Smooth muscle cell (in vitro differentiated cells): Measurements from ENCODE around the gene PLCXD3. TPM values are rescaled to one million over a fixed set of nuclear protein-coding genes. Genes with fewer than 3 reads are reported as not detected.

Source experiments
- DNase-seq: peaks from one replicate; lab custom pipeline; 2025; ENCODE audit not compliant: unreplicated experiment; lab: John Stamatoyannopoulos, UW
- H2AFZ ChIP-seq: fragments of 200-600 bp; sonication (generic); 2 replicates; pipeline ENCODE4 v1.6.0; 2016; ENCODE audit warnings: antibody characterized with exemption, low read depth, mild to moderate bottlenecking
- H3F3A ChIP-seq: fragments of 200-600 bp; sonication (generic); 2 replicates; pipeline ENCODE4 v1.6.0; 2017; ENCODE audit warnings: antibody characterized with exemption, low read depth
- H3K27ac ChIP-seq: fragments of 200-600 bp; sonication (generic); 2 replicates; pipeline ENCODE4 v1.5.1; 2016; ENCODE audit warnings: low read depth, mild to moderate bottlenecking
- H3K27me3 ChIP-seq: fragments of 200-600 bp; sonication (generic); 2 replicates; pipeline ENCODE4 v1.6.1; 2016; ENCODE audit warnings: low read depth, mild to moderate bottlenecking
- H3K36me3 ChIP-seq: fragments of 200-600 bp; sonication (generic); 2 replicates; pipeline ENCODE4 v1.5.1; 2016; ENCODE audit warnings: low read depth
- H3K4me1 ChIP-seq: fragments of 200-600 bp; sonication (generic); 2 replicates; pipeline ENCODE4 v1.5.1; 2016; ENCODE audit warnings: low read depth
- H3K4me2 ChIP-seq: fragments of 200-600 bp; sonication (generic); 2 replicates; pipeline ENCODE4 v1.6.0; 2016; ENCODE audit warnings: mild to moderate bottlenecking
- H3K4me3 ChIP-seq: fragments of 200-600 bp; sonication (generic); 2 replicates; pipeline ENCODE4 v1.5.1; 2016; ENCODE audit warnings: mild to moderate bottlenecking
- H3K79me2 ChIP-seq: fragments of 200-600 bp; sonication (generic); 2 replicates; pipeline ENCODE4 v1.6.0; 2016; ENCODE audit warnings: low read depth, mild to moderate bottlenecking
- H3K9ac ChIP-seq: fragments of 200-600 bp; sonication (generic); 2 replicates; pipeline ENCODE4 v1.6.0; 2016; ENCODE audit warnings: low read depth
- H3K9me3 ChIP-seq: fragments of 200-600 bp; sonication (generic); replicated peaks from 2 replicates; pipeline ENCODE4 v1.5.1; 2016; ENCODE audit warnings: low read depth
- H4K20me1 ChIP-seq: fragments of 200-600 bp; sonication (generic); 2 replicates; pipeline ENCODE4 v1.6.0; 2016; ENCODE audit warnings: low read depth
- WGBS: methylation state at CpG from one replicate; pipeline ENCODE4 v1.1.7; 2016; ENCODE audit warnings: low lambda C conversion rate; 5-methylcytosine and 5-hydroxymethylcytosine counted together
- polyA plus RNA-seq: library from polyadenylated mRNA; unstranded; fragments of >200 nt; fragmentation: Nextera tagmentation; extraction: Ambion mirVana; gene quantifications from 2 replicates; pipeline ENCODE4 v1.2.1, GENCODE V29; 2016
- total RNA-seq: library from RNA; depleted of rRNA; stranded (reverse); fragments of >200 nt; gene quantifications from 2 replicates; pipeline ENCODE4 v1.2.3, GENCODE V29; 2014
- TF ChIP-seq, protein P1 (sequence below): fragments of 200-600 bp; sonication (generic); IDR thresholded peaks from 2 replicates; pipeline ENCODE4 v1.5.1; 2017; ENCODE audit warnings: borderline replicate concordance, mild to moderate bottlenecking, antibody characterized with exemption; ENCODE audit not compliant: insufficient read depth, poor library complexity, severe bottlenecking

Gene PLCXD3
- total and polyA plus RNA-seq, 2 experiments from 2014 or later: 0.09 TPM; not detected in 1

- TF ChIP-seq, protein P1, sequence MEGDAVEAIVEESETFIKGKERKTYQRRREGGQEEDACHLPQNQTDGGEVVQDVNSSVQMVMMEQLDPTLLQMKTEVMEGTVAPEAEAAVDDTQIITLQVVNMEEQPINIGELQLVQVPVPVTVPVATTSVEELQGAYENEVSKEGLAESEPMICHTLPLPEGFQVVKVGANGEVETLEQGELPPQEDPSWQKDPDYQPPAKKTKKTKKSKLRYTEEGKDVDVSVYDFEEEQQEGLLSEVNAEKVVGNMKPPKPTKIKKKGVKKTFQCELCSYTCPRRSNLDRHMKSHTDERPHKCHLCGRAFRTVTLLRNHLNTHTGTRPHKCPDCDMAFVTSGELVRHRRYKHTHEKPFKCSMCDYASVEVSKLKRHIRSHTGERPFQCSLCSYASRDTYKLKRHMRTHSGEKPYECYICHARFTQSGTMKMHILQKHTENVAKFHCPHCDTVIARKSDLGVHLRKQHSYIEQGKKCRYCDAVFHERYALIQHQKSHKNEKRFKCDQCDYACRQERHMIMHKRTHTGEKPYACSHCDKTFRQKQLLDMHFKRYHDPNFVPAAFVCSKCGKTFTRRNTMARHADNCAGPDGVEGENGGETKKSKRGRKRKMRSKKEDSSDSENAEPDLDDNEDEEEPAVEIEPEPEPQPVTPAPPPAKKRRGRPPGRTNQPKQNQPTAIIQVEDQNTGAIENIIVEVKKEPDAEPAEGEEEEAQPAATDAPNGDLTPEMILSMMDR: no peak
- no peaks in the 10 kb centered on the region for H4K20me1 ChIP-seq
- H3K4me3 ChIP-seq: no peak overlapping the region
- H3K4me2 ChIP-seq: no peak overlapping the region
- H3K27me3 ChIP-seq: no peaks in the 10 kb centered on the region
- H3K79me2 ChIP-seq: no peaks in the 10 kb centered on the region
- H3K9ac ChIP-seq: no peak overlapping the region
- H3K4me1 ChIP-seq: no peaks in the 10 kb centered on the region
- 84% methylated on average over 2 of the region's 2 CpGs for WGBS
- H3K27ac ChIP-seq: no peak overlapping the region
- no peaks in the 10 kb centered on the region for H3K9me3 ChIP-seq
- H3F3A ChIP-seq: no peaks in the 10 kb centered on the region
- H3K36me3 ChIP-seq: no peaks in the 10 kb centered on the region
- DNase-seq: no peak
- H2AFZ ChIP-seq: no peak overlapping the region
Measured at GRCh38 chr5:41263335-41263734, 247.1 kb downstream of the PLCXD3 start.
